OCI-LY3 (cell line): ENCODE data around the gene UBE3D.

Experiments used
- H2AFZ ChIP-seq: fragments of 200-600, 300-600 bp; shearing (Covaris generic); 2 replicates; pipeline ENCODE4 v1.6.0; 2014; ENCODE audit warnings: antibody characterized with exemption, low read depth, low read length
- H3K27ac ChIP-seq: fragments of 200-600, 300-600 bp; sonication (generic); 2 replicates; pipeline ENCODE4 v1.5.1; 2014; ENCODE audit warnings: mild to moderate bottlenecking, low read length, moderate library complexity, mixed read lengths
- H3K27me3 ChIP-seq: fragments of 200-600, 300-600 bp; sonication (generic); 2 replicates; pipeline ENCODE4 v1.6.1; 2014; ENCODE audit warnings: low read depth, low read length, mixed read lengths
- H3K36me3 ChIP-seq: fragments of 200-600, 300-600 bp; sonication (generic); replicated peaks from 2 replicates; pipeline ENCODE3; 2014; ENCODE audit warnings: low read depth, low read length, mixed read lengths
- H3K4me1 ChIP-seq: fragments of 300-600, 200-600 bp; sonication (generic); 2 replicates; pipeline ENCODE4 v1.6.1; 2014; ENCODE audit warnings: low read length, mixed read lengths
- H3K4me2 ChIP-seq: fragments of 200-600, 300-600 bp; sonication (generic); 2 replicates; pipeline ENCODE4 v1.6.1; 2014; ENCODE audit warnings: low read length, mixed read lengths
- H3K4me3 ChIP-seq: fragments of 300-600, 200-600 bp; sonication (generic); 2 replicates; pipeline ENCODE4 v1.5.1; 2014; ENCODE audit warnings: antibody characterized with exemption, mild to moderate bottlenecking, low read length, moderate library complexity
- H3K79me2 ChIP-seq: fragments of 300-600, 200-600 bp; shearing (Covaris generic); 2 replicates; pipeline ENCODE4 v1.6.1; 2014; ENCODE audit warnings: mild to moderate bottlenecking, low read length, mixed read lengths
- H3K9ac ChIP-seq: fragments of 300-600, 200-600 bp; shearing (Covaris generic); 2 replicates; pipeline ENCODE4 v1.6.0; 2014; ENCODE audit warnings: mild to moderate bottlenecking, low read length, moderate library complexity
- H3K9me3 ChIP-seq: fragments of 200-600, 300-600 bp; shearing (Covaris generic); 2 replicates; pipeline ENCODE4 v1.6.1; 2014; ENCODE audit warnings: low read length, mixed read lengths; ENCODE audit not compliant: insufficient read depth
- H4K20me1 ChIP-seq: fragments of 200-600, 300-600 bp; sonication (generic); 2 replicates; pipeline ENCODE4 v1.6.1; 2016; ENCODE audit warnings: low read length, mixed read lengths; ENCODE audit not compliant: insufficient read depth
- EZH2phosphoT487 ChIP-seq: fragments of 200-600 bp; shearing (Covaris generic); IDR thresholded peaks from 2 replicates; pipeline ENCODE4 v1.6.1; 2018; ENCODE audit warnings: antibody characterized with exemption, mixed run types, low read depth
- TF ChIP-seq, protein P1 (sequence below): fragments of 200-600, 300-600 bp; sonication (generic); IDR thresholded peaks from 2 replicates; pipeline ENCODE4 v1.5.1; 2014; ENCODE audit warnings: antibody characterized with exemption, low read length, low read depth

Gene UBE3D

DNA sequence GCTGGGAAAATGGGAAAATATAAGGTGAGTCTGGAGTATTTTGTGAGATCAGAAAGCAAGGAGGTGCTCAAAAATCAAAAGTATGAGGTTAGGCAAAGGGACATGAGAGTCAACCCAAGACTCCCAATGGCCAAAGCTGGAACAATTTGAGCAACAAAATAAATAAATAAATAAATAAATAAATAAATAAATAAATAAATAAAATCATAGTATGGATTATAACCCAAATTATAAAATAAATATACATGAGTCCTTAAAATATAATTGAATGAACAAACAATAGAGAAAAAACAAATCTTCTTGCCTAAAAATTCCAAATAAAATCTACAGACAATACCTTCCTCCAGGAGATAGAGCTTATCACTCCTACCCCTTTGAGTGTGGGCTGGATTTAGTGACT is 69.5 kb downstream of the UBE3D start:
- TF ChIP-seq, protein P1, sequence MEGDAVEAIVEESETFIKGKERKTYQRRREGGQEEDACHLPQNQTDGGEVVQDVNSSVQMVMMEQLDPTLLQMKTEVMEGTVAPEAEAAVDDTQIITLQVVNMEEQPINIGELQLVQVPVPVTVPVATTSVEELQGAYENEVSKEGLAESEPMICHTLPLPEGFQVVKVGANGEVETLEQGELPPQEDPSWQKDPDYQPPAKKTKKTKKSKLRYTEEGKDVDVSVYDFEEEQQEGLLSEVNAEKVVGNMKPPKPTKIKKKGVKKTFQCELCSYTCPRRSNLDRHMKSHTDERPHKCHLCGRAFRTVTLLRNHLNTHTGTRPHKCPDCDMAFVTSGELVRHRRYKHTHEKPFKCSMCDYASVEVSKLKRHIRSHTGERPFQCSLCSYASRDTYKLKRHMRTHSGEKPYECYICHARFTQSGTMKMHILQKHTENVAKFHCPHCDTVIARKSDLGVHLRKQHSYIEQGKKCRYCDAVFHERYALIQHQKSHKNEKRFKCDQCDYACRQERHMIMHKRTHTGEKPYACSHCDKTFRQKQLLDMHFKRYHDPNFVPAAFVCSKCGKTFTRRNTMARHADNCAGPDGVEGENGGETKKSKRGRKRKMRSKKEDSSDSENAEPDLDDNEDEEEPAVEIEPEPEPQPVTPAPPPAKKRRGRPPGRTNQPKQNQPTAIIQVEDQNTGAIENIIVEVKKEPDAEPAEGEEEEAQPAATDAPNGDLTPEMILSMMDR = no peak
- TF ChIP-seq EZH2phosphoT487 = no peak
- no peaks in the 10 kb centered on the region for H3K9me3 ChIP-seq

GRCh38 chr6:82995066-82995465 is 70.6 kb downstream of the UBE3D start:
- no peak overlapping the region for H2AFZ ChIP-seq
- TF ChIP-seq EZH2phosphoT487 = no peak
- TF ChIP-seq, protein P1 = no peak
- H3K4me1 ChIP-seq = peaks cover 16% of the 10 kb centered on the region
- no peak overlapping the region for H3K9ac ChIP-seq
- H3K27me3 ChIP-seq = no peaks in the 10 kb centered on the region
- no peaks in the 10 kb centered on the region for H3K9me3 ChIP-seq
- H3K36me3 ChIP-seq = peaks cover 3% of the 10 kb centered on the region
- H3K27ac ChIP-seq = peak overlapping the region; percentile 28
- no peaks in the 10 kb centered on the region for H4K20me1 ChIP-seq
- H3K4me2 ChIP-seq = peak overlapping the region; percentile 35
- H3K79me2 ChIP-seq = no peaks in the 10 kb centered on the region
- H3K4me3 ChIP-seq = no peak overlapping the region

More for the DNA sequence above, 69.5 kb downstream of the UBE3D start:
- Histone ChIP-seq H4K20me1 (no peaks in the 10 kb centered on the region), H3K9ac (no peak overlapping the region), H3K27ac (no peak overlapping the region), H3K4me1 (peaks cover 16% of the 10 kb centered on the region), H3K27me3 (no peaks in the 10 kb centered on the region), H3K4me3 (no peak overlapping the region), H3K79me2 (no peaks in the 10 kb centered on the region), H3K4me2 (no peak overlapping the region), H3K36me3 (peaks cover 3% of the 10 kb centered on the region), H2AFZ (no peak overlapping the region)

DNA sequence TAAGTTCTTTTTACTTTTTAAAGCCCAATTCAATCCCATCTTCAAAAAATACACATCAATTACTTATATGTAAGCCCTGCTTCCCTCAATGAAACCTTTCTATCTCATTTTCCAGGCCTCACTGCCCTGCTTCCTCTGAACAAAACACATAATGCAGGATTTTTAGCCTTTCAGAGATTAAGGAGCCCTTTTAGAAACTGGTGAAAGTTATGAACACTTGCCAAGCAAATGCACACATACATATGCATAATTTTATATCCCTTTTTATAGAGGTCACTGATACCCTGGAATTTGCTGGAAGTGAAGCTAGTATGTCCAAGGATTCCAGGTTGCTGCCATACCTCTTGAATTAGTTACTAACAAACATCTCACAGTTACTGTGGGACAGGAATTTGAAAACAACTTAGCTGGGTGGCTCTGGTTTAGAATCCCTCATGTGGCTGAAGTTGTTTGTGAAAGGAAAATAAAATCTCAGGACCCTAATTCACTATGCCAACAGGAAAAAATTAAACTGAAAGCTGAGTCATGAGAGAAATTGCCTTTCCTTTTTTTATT is 75.8 kb downstream of the UBE3D start:
- no peak overlapping the region for H3K27ac ChIP-seq
- peaks cover 9% of the 10 kb centered on the region for H3K4me1 ChIP-seq
- H3K79me2 ChIP-seq = no peaks in the 10 kb centered on the region
- no peaks in the 10 kb centered on the region for H3K27me3 ChIP-seq
- H3K9ac ChIP-seq = no peak overlapping the region
- no peak overlapping the region for H2AFZ ChIP-seq
- no peak overlapping the region for H3K4me2 ChIP-seq
- H4K20me1 ChIP-seq = no peaks in the 10 kb centered on the region
- H3K4me3 ChIP-seq = no peak overlapping the region
- TF ChIP-seq EZH2phosphoT487 = no peak
- TF ChIP-seq, protein P1 = no peak
- no peaks in the 10 kb centered on the region for H3K36me3 ChIP-seq
- H3K9me3 ChIP-seq = no peaks in the 10 kb centered on the region

- Histone ChIP-seq H4K20me1 (no peaks in the 10 kb centered on the region), H3K27ac (no peak overlapping the region), H3K27me3 (no peaks in the 10 kb centered on the region), H3K9ac (no peak overlapping the region), H3K9me3 (no peaks in the 10 kb centered on the region), H3K4me1 (peaks cover under 1% of the 10 kb centered on the region; the same call in 1 of the 2 replicates), H3K4me2 (no peak overlapping the region), H3K36me3 (no peaks in the 10 kb centered on the region), H3K79me2 (no peaks in the 10 kb centered on the region), H2AFZ (no peak overlapping the region), H3K4me3 (no peak overlapping the region)
- no peak for TF ChIP-seq EZH2phosphoT487
- TF ChIP-seq, protein P1 = no peak
Measured at GRCh38 chr6:82988930-82989351, 76.7 kb downstream of the UBE3D start.
